ENCODE measurements around the gene ANXA3.
A peak's percentile ranks its signal among the peaks of the same experiment; 100 is the strongest.

Gene ANXA3

GRCh38 chr4:78621395-78621794 lies 69.8 kb downstream of the ANXA3 start:
- no peak overlapping the region for H3K4me2 ChIP-seq
- no peaks in the 10 kb centered on the region for H3K27me3 ChIP-seq (ENCODE audit: insufficient read depth, low read depth)
- no peaks in the 10 kb centered on the region for H3K36me3 ChIP-seq (ENCODE audit: insufficient read depth)
- H4K20me1 ChIP-seq (ENCODE audit: insufficient read depth), result no peaks in the 10 kb centered on the region
- no peak overlapping the region for H2AFZ ChIP-seq (ENCODE audit: low read depth)
- H3K4me3 ChIP-seq (IDR thresholded peaks at IDR 0.05; ENCODE audit: insufficient read depth, low read depth, low read length), result no peak overlapping the region
- TF ChIP-seq CTCF (conservative IDR thresholded peaks at IDR 0.05; ENCODE audit: low read depth, low read length), result no peak
- no peaks in the 10 kb centered on the region for H3K79me2 ChIP-seq (ENCODE audit: insufficient read depth, low read depth)
- no peak overlapping the region for H3K9ac ChIP-seq
- H3K4me1 ChIP-seq (ENCODE audit: low read depth, poor library complexity, severe bottlenecking), result peaks cover 26% of the 10 kb centered on the region
- no peak overlapping the region for H3K27ac ChIP-seq

- Histone ChIP-seq H3K27me3 (ENCODE audit: insufficient read depth, low read depth) (no peaks in the 10 kb centered on the region), H4K20me1 (ENCODE audit: insufficient read depth) (no peaks in the 10 kb centered on the region), H3K27ac (no peak overlapping the region), H3K36me3 (ENCODE audit: insufficient read depth) (no peaks in the 10 kb centered on the region), H3K4me1 (ENCODE audit: low read depth, poor library complexity, severe bottlenecking) (peaks cover 37% of the 10 kb centered on the region), H3K4me2 (no peak overlapping the region), H3K79me2 (ENCODE audit: insufficient read depth, low read depth) (no peaks in the 10 kb centered on the region), H2AFZ (ENCODE audit: low read depth) (no peak overlapping the region), H3K9ac (no peak overlapping the region), H3K4me3 (IDR thresholded peaks at IDR 0.05; ENCODE audit: insufficient read depth, low read depth, low read length) (no peak overlapping the region)
- no peak for TF ChIP-seq CTCF (conservative IDR thresholded peaks at IDR 0.05; ENCODE audit: low read depth, low read length)
These were observed 70.8 kb downstream of the ANXA3 start for GRCh38 chr4:78622253-78622979.

DNA sequence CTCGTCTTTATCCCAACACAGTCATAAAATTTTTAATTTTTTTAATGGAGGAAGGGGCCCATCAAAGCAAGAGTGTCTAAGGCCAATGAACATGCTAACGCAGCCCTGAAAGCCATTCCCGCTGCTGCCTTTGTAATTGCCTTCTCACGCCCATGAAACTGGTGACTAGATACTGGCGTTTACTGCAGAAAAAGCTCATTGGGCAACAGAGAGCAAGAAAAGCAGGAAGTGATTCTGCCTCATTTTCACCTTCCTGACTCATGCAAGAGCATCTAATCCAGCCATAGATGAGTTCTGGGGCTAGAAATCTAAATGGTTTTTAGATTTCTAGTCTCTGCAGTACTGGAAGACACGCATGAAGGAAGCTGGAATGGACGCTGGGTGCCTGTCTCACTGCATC lies 72.5 kb downstream of the ANXA3 start:
- Histone ChIP-seq H3K27me3 (ENCODE audit: insufficient read depth, low read depth) (no peaks in the 10 kb centered on the region), H3K79me2 (ENCODE audit: insufficient read depth, low read depth) (no peaks in the 10 kb centered on the region), H3K36me3 (ENCODE audit: insufficient read depth) (no peaks in the 10 kb centered on the region), H3K4me2 (no peak overlapping the region), H3K4me1 (ENCODE audit: low read depth, poor library complexity, severe bottlenecking) (peaks cover 53% of the 10 kb centered on the region), H3K9ac (no peak overlapping the region), H3K27ac (no peak overlapping the region), H4K20me1 (ENCODE audit: insufficient read depth) (no peaks in the 10 kb centered on the region), H3K4me3 (IDR thresholded peaks at IDR 0.05; ENCODE audit: insufficient read depth, low read depth, low read length) (no peak overlapping the region), H2AFZ (ENCODE audit: low read depth) (no peak overlapping the region)
- TF ChIP-seq CTCF (conservative IDR thresholded peaks at IDR 0.05; ENCODE audit: low read depth, low read length), result no peak

GRCh38 chr4:78625073-78625472 lies 73.5 kb downstream of the ANXA3 start:
- peak overlapping the region; percentile 61 for H3K4me2 ChIP-seq
- H3K36me3 ChIP-seq (ENCODE audit: insufficient read depth), result no peaks in the 10 kb centered on the region
- no peak for TF ChIP-seq CTCF (conservative IDR thresholded peaks at IDR 0.05; ENCODE audit: low read depth, low read length)
- H3K27me3 ChIP-seq (ENCODE audit: insufficient read depth, low read depth), result no peaks in the 10 kb centered on the region
- H3K4me3 ChIP-seq (IDR thresholded peaks at IDR 0.05; ENCODE audit: insufficient read depth, low read depth, low read length), result no peak overlapping the region
- H3K27ac ChIP-seq, result no peak overlapping the region
- no peak overlapping the region for H2AFZ ChIP-seq (ENCODE audit: low read depth)
- no peak overlapping the region for H3K9ac ChIP-seq
- no peaks in the 10 kb centered on the region for H4K20me1 ChIP-seq (ENCODE audit: insufficient read depth)
- H3K79me2 ChIP-seq (ENCODE audit: insufficient read depth, low read depth), result no peaks in the 10 kb centered on the region
- peaks cover 63% of the 10 kb centered on the region for H3K4me1 ChIP-seq (ENCODE audit: low read depth, poor library complexity, severe bottlenecking)
